Cerebellar nuclear complex (tissue), 1 donor: ENCODE measurements around the gene TPX2.
A peak's percentile ranks its signal among the peaks of the same experiment; 100 is the strongest.

Experiments
- DNase-seq, 2 experiments: peaks; one replicate each; lab custom pipeline; 2025; lab: John Stamatoyannopoulos, UW

TPX2 gene, protein sequence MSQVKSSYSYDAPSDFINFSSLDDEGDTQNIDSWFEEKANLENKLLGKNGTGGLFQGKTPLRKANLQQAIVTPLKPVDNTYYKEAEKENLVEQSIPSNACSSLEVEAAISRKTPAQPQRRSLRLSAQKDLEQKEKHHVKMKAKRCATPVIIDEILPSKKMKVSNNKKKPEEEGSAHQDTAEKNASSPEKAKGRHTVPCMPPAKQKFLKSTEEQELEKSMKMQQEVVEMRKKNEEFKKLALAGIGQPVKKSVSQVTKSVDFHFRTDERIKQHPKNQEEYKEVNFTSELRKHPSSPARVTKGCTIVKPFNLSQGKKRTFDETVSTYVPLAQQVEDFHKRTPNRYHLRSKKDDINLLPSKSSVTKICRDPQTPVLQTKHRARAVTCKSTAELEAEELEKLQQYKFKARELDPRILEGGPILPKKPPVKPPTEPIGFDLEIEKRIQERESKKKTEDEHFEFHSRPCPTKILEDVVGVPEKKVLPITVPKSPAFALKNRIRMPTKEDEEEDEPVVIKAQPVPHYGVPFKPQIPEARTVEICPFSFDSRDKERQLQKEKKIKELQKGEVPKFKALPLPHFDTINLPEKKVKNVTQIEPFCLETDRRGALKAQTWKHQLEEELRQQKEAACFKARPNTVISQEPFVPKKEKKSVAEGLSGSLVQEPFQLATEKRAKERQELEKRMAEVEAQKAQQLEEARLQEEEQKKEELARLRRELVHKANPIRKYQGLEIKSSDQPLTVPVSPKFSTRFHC

DNA sequence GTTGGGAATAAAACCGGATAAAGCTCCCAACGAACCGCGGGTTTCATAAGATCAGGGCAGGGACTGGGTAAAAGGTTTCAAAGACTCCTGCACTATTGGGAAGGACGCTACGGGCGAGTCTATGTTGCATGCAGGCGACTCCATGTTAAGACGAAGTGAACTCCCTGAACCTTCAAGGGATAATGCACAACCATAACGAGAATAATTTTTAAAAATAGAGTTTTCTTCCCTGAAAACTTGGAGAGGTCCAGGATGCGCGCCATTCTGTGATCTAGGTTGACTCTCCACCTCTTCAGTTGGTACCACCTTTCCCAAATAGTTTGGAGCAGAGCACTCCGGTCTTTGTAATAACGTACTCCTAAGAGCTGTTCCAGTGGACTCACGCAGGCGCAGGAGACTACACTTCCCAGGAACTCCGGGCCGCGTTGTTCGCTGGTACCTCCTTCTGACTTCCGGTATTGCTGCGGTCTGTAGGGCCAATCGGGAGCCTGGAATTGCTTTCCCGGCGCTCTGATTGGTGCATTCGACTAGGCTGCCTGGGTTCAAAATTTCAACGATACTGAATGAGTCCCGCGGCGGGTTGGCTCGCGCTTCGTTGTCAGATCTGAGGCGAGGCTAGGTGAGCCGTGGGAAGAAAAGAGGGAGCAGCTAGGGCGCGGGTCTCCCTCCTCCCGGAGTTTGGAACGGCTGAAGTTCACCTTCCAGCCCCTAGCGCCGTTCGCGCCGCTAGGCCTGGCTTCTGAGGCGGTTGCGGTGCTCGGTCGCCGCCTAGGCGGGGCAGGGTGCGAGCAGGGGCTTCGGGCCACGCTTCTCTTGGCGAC is at the start of gene TPX2:
TPX2 (plus strand) TSS at position 562 of the 821 bp plus-strand sequence. CDS start 18,187 bp downstream, outside the sequence.
- peak; percentile 69 to 93 for DNase-seq

DNA sequence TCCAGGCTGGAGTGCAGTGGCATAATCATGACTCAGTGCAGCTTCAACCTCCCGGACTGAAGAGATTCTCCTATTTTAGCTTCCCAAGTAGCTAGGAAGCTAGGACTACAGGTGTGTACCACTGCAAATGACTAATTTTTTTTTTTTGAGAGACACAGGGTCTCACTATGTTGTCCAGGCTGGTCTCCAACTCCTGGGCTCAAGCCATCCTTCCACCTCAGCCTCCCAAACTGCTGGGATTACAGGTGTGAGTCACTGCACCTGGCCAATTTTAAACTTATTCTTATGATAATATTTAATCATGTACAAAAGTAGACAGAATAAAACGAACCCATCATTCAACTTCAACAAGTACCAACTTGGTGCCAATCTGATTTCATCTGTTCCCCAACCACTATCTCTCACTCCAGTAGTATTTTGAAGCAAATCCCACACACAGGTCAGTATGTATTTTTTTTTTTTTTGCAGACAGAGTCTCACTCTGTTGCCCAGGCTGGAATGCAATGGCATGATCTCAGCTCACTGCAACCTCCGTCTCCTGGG is 48.9 kb upstream of the TPX2 start:
- DNase-seq: no peak

DNA sequence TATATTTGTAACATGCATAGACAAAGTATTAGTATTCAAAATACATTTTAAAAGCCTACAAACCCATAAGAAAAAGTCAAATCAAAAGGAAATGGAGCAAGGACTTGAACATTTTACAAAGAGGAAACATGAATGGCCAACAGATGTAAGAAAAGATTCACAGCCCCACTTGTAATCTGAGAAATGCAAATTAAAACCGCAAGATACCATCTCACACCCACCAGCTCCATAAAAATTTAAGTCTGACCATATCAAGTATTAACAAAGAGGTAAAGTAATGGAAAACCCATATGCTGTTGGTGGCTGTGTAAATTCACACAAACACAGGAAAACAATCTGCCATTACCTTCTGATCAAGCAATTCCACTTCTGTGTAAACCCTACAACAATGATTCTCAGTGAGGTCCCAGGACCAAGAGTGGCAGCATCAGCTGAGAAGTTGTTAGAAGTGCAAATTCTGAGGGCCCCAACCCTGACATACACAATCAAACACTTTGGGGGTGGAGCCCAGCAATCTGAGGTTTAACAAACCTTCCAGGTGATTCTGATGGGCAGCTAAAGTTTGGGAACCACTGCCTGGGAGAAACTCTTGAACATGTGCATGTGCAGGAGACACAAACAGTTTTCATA is 47.3 kb upstream of the TPX2 start:
- DNase-seq: no peak

DNA sequence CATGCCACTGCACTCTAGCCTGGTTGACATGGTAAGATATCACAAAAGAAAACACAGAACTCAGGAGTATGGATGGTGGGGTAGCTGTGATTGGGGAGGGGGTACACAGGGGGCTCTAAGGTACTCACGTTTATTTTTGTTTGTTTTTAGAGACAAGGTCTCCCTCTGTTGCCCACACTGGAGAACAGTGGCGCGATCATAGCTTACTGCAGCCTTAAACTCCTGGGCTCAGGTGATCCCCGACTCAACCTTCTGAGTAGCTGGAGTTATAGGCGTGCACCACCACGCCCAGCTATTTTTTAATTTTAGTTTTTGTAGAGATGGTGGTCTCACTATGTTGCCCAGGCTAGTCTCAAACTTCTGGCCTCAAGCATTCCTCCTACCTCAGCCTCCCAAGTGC is 45.7 kb upstream of the TPX2 start:
- DNase-seq: no peak

DNA sequence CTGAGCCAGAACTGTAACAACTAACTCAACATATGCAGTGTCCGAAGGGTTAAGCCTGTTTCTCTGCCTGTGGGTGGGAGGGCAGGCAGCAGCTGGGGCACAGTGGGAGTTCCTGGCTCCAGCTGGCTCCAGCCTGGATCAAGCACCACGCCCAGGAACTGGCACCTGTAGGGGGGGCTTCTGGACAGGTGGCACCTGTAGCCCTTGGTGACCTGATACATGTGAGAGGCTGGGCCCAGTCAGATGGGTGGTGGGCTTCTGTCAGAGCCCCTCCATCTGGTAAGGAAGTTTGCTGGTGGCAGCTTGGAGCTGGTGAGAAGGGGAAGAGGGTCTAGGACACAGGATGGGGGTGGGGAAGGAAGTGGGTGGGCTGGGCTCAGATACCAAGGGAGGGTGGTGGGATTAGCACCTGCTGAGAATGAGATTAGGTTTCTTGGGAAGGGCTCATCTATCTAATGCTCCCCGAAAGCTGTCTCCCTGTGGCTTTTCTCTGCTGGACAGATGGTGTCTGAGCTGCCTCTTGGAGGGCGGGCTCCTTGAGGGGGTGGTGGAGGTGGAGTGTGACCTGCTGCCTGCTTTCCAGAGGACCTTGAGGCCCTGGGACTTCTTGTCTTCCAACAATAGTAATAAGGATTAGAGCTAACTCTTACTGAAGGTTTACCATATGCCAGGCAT is 45.0 kb upstream of the TPX2 start:
- peak in 1 of 2 experiments; percentile 60 for DNase-seq

DNA sequence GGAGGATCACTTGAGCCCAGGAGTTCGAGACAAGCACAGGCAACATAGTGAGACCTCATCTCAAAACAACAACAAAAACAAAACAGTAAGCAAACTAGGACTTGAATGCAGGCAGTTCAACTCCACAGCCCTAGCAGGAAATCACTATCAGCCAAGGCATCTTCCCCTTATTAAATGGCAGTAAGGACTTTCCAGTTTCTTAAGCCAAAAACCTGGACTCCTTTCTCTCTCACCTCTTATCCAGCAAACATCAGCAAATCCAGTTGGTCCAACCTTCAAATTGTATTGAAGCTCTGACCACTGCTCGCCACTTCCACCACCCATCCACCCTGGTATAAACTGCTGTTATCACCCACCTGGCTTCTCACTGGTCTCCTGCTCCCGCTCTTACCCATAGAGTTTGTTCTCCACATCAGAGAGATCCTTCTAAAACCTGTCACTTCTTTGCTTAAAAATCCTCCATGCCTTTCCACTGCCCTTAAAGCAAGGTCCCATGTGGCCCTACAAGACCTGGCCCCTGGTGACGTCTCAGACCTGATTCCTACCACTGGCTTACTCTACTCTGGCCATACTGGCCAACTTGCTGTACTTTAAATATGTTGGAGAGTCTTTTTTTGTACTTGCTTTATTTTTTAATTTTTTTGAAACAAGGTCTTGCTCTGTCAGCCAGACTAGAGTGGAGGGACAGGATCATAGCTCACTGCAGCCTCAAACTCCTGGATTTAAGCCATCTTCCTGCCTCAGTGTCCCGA is 44.1 kb upstream of the TPX2 start:
- no peak for DNase-seq

DNA sequence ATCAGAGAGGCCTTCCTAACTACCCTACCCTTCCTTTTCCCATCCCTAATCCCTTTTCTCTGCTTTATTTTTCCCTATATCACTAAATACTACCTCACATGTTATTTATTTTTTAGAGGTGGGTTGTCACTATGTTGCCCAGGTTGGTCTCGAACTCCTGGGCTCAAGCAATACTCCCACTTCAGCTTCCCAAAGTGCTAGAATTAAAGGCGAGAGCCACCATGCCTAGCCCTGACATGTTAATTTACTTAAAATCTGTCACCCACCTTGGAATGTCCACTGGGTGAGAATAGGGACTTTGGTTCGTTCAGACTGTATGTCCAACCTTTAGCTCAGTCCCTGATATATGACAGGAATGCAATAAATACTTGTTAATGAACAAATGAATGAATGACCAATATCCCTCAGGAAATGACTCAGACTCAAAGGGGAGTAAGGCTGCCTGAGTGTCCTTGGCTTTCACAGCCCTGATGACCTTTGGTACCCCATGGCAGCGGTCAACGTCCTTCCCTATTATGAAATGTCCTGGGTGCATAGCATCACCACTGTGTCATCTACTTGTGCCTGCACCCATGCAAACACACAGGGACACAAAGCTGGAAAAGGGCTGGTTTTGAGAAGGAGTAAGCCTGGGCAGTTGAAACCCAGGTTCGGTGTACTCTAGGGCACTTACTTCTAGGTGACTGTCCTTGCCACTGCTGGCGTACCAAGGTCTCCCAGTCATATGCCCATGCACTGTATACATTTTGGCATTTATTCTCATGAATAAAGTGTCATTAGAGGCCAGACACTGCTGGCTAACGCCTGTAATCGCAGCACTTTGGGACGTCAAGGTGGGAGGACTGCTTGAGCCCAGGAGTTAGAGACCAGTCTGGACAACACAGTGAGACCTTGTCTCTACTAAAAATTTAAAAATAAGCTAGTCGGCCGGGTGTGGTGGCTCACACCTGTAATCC is 43.0 kb upstream of the TPX2 start:
- no peak for DNase-seq

DNA sequence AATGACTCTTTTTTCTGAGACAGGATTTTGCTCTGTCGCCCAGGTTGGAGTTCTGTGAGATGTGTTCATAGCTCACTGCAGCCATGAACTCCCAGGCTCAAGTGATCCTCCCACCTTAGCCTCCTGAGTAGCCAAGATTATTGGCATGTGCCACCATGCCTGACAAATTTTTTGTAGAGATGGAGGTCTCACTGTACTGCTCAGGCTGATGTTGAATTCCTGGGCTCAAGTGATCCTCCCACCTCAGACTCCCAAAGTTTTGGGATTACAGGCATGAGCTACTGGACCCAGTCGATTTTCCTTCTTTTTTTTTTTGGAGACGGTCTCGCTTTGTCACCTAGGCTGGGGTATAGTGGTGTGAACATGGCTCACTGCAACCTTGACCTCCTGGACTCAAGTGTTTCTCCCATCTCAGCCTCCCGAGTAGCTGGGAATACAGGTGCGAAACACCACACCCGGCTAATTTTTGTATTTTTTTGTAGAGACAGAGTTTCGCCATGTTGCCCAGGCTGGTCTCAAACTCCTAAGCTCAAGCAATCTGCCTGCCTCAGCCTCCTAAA is 40.8 kb upstream of the TPX2 start:
- DNase-seq: no peak

DNA sequence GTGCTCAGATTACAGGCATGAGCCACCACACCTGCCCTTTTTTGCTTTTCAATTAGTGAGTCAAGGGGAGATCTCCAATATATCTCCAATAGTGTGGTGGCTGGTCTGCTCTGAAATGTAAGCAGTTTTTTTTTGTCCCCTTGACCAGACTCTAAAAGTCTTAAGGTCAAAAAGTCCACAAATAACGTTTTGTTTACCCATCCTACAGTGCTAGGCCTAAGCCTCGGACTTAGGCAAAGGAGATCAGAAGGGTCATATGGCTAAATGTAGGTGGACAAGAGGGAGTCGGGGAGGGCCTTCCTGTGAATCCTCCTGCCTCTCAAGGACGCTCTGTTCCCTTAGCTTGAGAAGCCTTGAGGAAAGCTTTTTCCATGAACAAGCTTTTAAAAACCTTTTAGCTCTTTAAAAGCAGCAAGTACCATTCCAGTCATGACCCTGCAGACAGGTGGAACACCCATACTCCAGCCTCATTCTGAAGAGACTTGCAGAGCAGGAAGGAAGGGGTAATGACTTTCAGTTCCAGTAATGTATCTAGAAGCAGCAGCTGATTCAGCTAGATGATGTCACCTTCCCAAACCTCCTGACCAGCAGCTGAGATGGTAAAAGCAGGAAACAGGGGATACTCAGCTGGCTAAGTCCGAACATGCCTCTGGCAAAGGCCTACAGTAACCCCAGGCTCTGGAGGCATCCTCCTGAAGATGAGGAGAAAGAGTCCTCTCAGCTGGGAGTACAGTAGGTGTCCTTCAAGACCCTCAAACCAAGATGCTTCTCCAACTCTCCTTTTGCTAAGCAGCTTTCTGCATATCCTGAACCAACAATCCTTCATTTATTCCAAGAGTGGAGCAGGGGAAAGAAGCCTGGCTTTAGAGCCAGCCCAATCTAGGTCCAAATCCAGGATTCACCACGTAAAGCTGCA is 40.0 kb upstream of the TPX2 start:
- no peak for DNase-seq

DNA sequence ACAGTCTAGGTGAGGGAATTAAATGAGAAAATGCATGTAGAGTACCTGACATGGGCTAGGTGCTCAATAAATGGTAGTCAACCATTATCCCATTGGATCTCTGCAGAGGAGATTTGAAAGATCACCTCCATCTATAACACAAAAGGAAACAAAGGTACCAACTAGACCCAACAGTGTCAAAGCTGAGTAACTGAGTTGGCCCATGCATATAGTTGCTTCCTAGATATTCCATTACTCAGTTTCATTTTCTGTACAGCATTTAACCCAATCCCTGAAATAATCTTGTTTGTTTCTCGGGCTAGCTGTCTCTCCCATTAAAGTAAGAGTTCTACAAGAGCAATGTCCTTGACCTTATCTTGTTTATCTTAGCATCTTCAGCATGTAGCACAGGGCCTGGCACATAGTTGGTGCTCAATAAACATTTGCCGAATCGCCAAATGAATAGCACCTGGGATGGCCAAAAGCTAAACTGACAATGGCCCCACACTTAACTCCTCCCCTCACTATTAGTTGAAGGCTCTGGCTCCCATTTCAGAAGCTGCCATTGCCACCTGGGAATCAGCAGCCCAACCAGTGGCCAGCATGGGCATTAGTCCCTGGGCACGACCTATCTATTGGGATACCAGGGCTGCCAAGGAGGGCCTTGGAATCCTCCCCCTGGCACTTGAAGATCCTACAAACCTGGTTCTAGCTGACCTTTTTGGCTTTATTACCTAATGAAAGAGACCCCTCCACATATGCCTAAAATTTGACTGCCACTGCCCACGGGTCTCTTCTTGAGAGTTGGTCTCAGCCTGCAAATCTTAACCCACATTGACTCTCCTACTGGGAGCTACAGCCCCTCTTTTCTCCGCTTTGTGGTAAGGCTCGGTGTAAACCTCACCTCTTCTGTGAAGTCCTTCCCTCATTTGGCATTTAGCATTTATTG is 39.0 kb upstream of the TPX2 start:
- no peak for DNase-seq

DNA sequence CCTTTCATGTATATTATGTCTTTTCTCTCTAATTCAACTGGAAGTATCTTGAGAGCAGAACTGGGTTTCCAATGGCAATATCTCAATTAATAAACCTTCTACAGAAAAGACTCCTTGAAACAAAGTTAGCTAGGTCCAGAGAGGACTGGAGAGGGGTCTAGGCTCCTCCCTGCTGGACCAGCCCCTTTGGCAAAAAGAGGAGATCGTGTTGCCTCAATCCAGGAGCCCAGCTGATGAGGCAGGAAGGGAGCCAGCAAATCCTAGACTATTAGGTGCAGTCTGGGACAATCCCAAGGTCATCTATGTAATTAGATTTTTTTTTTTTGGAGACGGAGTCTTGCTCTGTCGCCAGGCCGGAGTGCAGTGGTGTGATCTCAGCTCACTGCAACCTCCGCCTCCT is 38.3 kb upstream of the TPX2 start:
- DNase-seq: no peak

DNA sequence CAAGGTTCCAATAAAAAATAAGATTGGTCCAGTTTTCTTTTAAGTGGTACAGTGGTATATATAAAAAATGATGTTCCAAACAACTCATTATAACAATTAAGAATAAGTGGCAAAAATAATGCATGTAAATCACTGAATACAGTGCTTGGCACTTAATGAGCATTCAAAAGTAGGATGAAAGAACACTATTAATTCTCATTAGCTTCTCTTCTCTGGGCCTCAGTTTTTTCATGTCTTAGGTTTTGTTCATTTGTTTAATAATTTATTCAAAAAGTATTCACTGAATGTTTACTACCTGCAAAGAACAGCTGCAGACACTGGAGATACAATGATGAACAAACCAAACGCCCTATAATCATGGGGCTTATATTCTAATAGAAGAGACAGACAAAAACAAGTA is 37.5 kb upstream of the TPX2 start:
- no peak for DNase-seq

DNA sequence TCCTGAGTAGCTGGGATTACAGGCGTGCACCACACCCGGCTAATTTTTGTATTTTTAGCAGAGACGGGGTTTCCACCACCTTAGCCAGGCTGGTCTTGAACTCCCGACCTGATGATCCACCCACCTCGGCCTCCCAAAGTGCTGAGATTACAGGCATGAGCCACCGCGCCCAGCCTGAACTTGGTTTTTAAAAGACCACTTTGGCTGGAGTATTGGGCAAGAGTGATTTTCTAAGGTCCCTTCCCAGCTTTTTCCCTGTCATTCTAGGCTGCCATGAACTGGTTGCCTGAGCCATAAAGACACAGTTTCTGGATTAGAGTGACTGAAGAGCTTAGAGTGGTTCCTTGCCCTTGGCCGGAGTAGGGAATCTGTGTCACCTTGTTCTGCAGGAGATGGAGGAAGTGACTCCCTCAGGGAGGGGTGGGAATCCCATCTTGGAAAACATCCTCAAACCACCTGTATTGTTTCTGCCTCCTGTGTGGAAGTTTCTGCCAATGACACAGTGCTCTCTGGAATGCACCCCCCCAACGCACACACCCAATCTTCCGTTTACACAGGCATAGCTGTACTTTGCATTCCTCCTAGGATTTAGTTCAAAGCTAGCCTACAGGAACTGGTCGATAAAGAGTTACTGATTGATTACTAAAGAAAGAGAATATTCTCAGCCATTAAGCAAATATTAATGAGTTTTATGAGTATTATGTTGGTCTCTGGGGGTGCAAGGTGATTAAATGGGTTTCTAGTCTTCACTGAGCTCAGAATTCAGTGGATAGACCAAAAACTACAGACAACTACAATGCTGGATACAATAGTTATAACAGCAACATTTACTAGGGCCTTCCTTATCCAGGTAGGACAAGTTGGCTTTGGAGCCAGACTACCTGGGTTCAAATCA is 34.6 kb upstream of the TPX2 start:
- DNase-seq: no peak

DNA sequence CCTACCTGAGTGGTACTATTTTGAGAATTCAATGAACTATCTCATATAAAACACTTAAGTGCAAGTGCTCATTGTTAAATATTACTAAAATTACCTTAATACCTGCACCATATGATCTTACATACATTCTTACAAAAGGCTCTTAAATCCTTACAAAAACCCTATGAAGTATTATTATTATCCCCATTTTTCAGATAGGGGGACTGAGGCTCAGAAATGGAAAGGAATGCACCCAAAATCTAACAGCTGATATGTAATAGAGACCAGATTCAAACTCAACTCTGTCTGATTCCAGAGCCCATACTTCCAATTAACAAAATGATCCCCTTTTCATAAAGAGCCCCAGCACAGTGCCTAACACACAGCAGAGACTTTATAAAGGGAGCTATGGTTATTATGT is 33.9 kb upstream of the TPX2 start:
- no peak for DNase-seq
